Fibroblast of lung (primary cell): ENCODE results near the gene ATP9B. TPM values are rescaled to one million over a fixed set of nuclear protein-coding genes. Genes with fewer than 3 reads are reported as not detected.

Experiments
- DNase-seq, 2 donors: peaks; one replicate each; pipeline versions ENCODE4 v3.0.0 to v3.0.0-alpha.2; 2010; ENCODE audit warnings: low read depth in 2 of 2
- H2AFZ ChIP-seq: 2 replicates; pipeline ENCODE4 v1.5.1; 2012; ENCODE audit warnings: low read length, control low read depth, inconsistent platforms
- H3K27ac ChIP-seq: 2 replicates; pipeline ENCODE4 v1.5.1; 2011; ENCODE audit warnings: low read length, control low read depth; ENCODE audit not compliant: insufficient read depth
- H3K27me3 ChIP-seq: 2 replicates; pipeline ENCODE4 v1.5.1; 2011; ENCODE audit warnings: mild to moderate bottlenecking, low read length; ENCODE audit not compliant: control insufficient read depth, insufficient read depth
- H3K36me3 ChIP-seq: 2 replicates; pipeline ENCODE4 v1.5.1; 2011; ENCODE audit warnings: low read length; ENCODE audit not compliant: control insufficient read depth, insufficient read depth
- H3K4me1 ChIP-seq: 2 replicates; pipeline ENCODE4 v1.5.1; 2011; ENCODE audit warnings: low read length; ENCODE audit not compliant: control insufficient read depth, insufficient read depth; ENCODE audit errors: extremely low read depth
- H3K4me2 ChIP-seq: 2 replicates; pipeline ENCODE4 v1.5.1; 2011; ENCODE audit warnings: low read length, control low read depth; ENCODE audit not compliant: insufficient read depth; ENCODE audit errors: extremely low read depth
- H3K4me3 ChIP-seq, 4 experiments: fragments of 200-600 bp in 1 of 4; sonication (generic) in 1 of 4; replicated peaks in 1 of 4; 2 replicates each; pipeline ENCODE4 v1.5.1; 2011 to 2016; ENCODE audit warnings: low read length in 4 of 4, low read depth in 3 of 4, mild to moderate bottlenecking in 3 of 4, control low read depth in 2 of 4, inconsistent platforms in 1 of 4, mixed read lengths in 1 of 4; ENCODE audit not compliant: insufficient read depth in 1 of 4; ENCODE audit errors: control extremely low read depth in 1 of 4
- H3K79me2 ChIP-seq: 2 replicates; pipeline ENCODE4 v1.5.1; 2012; ENCODE audit warnings: mild to moderate bottlenecking, low read length, inconsistent platforms; ENCODE audit not compliant: control insufficient read depth, insufficient read depth
- H3K9ac ChIP-seq: 2 replicates; pipeline ENCODE4 v1.5.1; 2011; ENCODE audit warnings: mild to moderate bottlenecking, low read length, control low read depth; ENCODE audit not compliant: insufficient read depth
- H3K9me3 ChIP-seq: 2 replicates; pipeline ENCODE4 v1.5.1; 2012; ENCODE audit warnings: low read depth, low read length; ENCODE audit not compliant: control insufficient read depth, insufficient read depth
- H4K20me1 ChIP-seq: 2 replicates; pipeline ENCODE4 v1.5.1; 2011; ENCODE audit warnings: low read length; ENCODE audit not compliant: control insufficient read depth, insufficient read depth; ENCODE audit errors: extremely low read depth
- EZH2 ChIP-seq: IDR thresholded peaks from 2 replicates; pipeline ENCODE4 v1.5.1; 2012; ENCODE audit warnings: low read length, control low read depth, mild to moderate bottlenecking; ENCODE audit errors: missing control alignments
- polyA plus RNA-seq, 2 donors: library from polyadenylated mRNA; depleted of rRNA in 1 of 2; stranded (reverse) in 1 of 2; unstranded in 1 of 2; fragments of >200 nt; gene quantifications; 2 replicates each; pipeline ENCODE4 v1.2.1, GENCODE V29; 2011 to 2012; ENCODE audit warnings: missing spikeins in 1 of 2
- total RNA-seq: library from RNA; depleted of rRNA; stranded (reverse); fragments of >200 nt; gene quantifications from 2 replicates; pipeline ENCODE4 v1.2.1, GENCODE V29; 2014
- TF ChIP-seq, protein P1 (sequence below), 2 donors: IDR thresholded peaks in 1 of 2; conservative IDR thresholded peaks in 1 of 2; 1 replicate in 1 of 2; 2 replicates in 1 of 2; pipeline ENCODE4 v1.5.1; 2011 to 2012; ENCODE audit warnings: low read length in 2 of 2, control low read depth in 1 of 2, inconsistent platforms in 1 of 2, low read depth in 1 of 2, mild to moderate bottlenecking in 1 of 2

Gene ATP9B
- total and polyA plus RNA-seq, 2 donors (not counting 1 experiment from before 2014, with no cell fraction given), result 11.2 to 27.7 TPM

DNA sequence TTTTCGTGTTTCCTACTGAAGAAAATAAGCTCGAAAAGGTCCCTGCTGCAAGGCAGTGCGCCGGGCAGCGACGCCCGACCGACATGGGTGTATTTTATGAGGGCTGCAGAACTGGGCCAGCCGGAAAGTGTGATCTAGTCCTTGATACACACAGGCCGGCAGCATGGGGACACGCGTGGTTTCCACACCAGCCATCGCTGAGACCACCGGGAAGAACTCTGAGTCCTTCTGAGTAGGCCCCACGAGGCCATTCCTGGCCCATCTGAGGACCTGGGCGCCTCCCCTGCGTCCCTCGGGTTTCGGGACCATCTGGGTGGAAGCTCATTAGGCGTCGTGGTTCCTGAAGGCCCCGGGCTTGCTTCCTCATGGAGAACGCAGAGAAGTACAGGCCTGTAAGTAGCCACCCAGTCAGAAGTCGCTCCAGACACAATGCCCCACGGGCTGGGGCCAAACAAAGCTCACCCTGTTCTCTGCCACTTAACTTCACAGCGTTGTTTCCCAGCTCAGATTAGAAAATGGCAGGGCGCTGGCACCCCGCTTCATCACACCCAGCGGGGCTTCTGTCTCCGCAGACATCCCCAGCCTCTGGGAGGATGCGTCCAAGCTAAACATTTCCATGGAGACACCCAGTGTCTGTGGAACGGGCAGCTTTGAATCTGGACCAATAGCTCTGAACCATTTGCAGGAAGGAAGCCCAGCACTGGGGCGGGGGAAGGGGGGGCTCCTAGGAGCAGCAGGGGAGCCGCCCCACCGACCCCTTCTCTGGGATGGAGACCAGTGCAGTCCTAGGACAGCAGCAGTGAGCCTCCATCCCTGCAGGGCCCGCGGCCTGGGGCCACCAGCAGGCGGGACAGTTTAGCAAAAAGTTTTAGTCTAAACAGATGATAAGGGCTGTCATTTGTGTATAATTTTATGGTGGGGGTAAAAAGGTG, 328.9 kb downstream of the ATP9B start:
- Histone ChIP-seq H3K9ac (no peak overlapping the region), H3K4me3 (no peak overlapping the region), H2AFZ (no peak overlapping the region), H3K36me3 (no peaks in the 10 kb centered on the region), H3K27me3 (no peaks in the 10 kb centered on the region), H3K9me3 (no peaks in the 10 kb centered on the region), H3K4me1 (peaks cover 1% of the 10 kb centered on the region), H4K20me1 (no peaks in the 10 kb centered on the region), H3K4me2 (no peak overlapping the region), H3K79me2 (no peaks in the 10 kb centered on the region), H3K27ac (no peak overlapping the region)
- DNase-seq, result no peak
- no peak for TF ChIP-seq EZH2
- TF ChIP-seq, protein P1, sequence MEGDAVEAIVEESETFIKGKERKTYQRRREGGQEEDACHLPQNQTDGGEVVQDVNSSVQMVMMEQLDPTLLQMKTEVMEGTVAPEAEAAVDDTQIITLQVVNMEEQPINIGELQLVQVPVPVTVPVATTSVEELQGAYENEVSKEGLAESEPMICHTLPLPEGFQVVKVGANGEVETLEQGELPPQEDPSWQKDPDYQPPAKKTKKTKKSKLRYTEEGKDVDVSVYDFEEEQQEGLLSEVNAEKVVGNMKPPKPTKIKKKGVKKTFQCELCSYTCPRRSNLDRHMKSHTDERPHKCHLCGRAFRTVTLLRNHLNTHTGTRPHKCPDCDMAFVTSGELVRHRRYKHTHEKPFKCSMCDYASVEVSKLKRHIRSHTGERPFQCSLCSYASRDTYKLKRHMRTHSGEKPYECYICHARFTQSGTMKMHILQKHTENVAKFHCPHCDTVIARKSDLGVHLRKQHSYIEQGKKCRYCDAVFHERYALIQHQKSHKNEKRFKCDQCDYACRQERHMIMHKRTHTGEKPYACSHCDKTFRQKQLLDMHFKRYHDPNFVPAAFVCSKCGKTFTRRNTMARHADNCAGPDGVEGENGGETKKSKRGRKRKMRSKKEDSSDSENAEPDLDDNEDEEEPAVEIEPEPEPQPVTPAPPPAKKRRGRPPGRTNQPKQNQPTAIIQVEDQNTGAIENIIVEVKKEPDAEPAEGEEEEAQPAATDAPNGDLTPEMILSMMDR (conservative IDR thresholded peaks at IDR 0.05 in 1 of 2, IDR thresholded peaks at IDR 0.05 in 1 of 2; ENCODE audit: low read depth in 1 of 2, low read length in 2 of 2), result no peak

DNA sequence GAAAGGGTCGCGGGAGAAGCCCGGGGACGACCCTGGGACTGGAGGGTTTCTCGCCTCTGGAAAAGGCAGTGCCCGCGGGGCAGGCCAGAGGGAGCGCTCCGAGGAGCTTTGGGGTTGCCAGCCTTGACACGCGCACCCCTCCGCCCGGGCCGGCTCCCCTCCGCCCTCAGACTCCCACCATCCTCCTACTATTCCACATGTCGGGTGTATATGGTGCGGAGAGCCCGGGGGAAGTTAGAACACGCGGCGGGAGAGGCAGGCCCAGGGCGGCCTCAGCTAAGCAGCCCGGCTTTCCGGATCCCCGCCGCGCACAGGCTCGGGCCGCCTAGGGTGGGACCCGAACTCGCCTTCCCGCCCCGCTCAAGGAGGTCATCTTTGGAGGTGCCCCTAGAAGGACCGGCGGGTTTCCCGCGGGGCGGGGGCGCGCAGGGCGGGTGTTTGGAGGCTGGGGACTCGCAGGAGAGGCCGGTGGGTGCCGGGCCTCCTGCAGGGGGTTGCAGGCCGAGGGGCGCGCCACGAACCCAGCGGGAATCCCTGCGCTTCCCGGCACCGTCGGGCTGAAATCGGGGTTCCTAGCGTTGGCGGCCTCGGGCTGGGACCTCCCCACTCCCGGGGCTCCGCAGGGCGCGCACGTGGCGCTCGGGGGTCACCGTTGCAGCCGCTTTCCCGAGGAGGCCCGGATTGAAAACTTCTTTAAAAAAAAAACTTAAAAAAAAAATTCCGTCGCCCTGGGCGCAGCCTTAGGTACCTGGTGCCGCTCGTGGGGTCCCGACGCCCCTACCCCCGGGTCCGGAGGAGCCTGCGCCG, 330.3 kb downstream of the ATP9B start:
- H3K27ac ChIP-seq, result no peak overlapping the region
- H3K79me2 ChIP-seq, result no peaks in the 10 kb centered on the region
- DNase-seq, result no peak
- no peak overlapping the region for H2AFZ ChIP-seq
- H3K4me1 ChIP-seq, result no peaks in the 10 kb centered on the region
- H3K36me3 ChIP-seq, result no peaks in the 10 kb centered on the region
- peak overlapping the region; percentile 23 for H3K9ac ChIP-seq
- peak overlapping the region in 2 of 4 experiments; percentile 22 to 60 for H3K4me3 ChIP-seq
- no peaks in the 10 kb centered on the region for H3K27me3 ChIP-seq
- H3K9me3 ChIP-seq, result no peaks in the 10 kb centered on the region
- TF ChIP-seq, protein P1 (conservative IDR thresholded peaks at IDR 0.05 in 1 of 2, IDR thresholded peaks at IDR 0.05 in 1 of 2; ENCODE audit: low read depth in 1 of 2, low read length in 2 of 2), result no peak
- TF ChIP-seq EZH2, result no peak
- no peaks in the 10 kb centered on the region for H4K20me1 ChIP-seq
- H3K4me2 ChIP-seq, result peak overlapping the region; percentile 25

GRCh38 chr18:79400091-79400590, 330.9 kb downstream of the ATP9B start:
- H3K79me2 ChIP-seq, result no peaks in the 10 kb centered on the region
- H2AFZ ChIP-seq, result no peak overlapping the region
- H3K4me1 ChIP-seq, result no peaks in the 10 kb centered on the region
- no peak for TF ChIP-seq EZH2
- TF ChIP-seq, protein P1 (conservative IDR thresholded peaks at IDR 0.05 in 1 of 2, IDR thresholded peaks at IDR 0.05 in 1 of 2; ENCODE audit: low read depth in 1 of 2, low read length in 2 of 2), result no peak
- H3K27me3 ChIP-seq, result no peaks in the 10 kb centered on the region
- H3K9ac ChIP-seq, result peak overlapping the region; percentile 50
- H3K36me3 ChIP-seq, result no peaks in the 10 kb centered on the region
- peak overlapping the region; percentile 25 for H3K4me2 ChIP-seq
- H3K4me3 ChIP-seq, result peak overlapping the region in 3 of 4 experiments; percentile 17 to 60 (median 27)
- H3K27ac ChIP-seq, result no peak overlapping the region
- H4K20me1 ChIP-seq, result no peaks in the 10 kb centered on the region
- H3K9me3 ChIP-seq, result no peaks in the 10 kb centered on the region
- DNase-seq, result peak in 1 of 2 donors; percentile 8
